ENCODE results near the gene TSSC4.

TSSC4 gene

DNA sequence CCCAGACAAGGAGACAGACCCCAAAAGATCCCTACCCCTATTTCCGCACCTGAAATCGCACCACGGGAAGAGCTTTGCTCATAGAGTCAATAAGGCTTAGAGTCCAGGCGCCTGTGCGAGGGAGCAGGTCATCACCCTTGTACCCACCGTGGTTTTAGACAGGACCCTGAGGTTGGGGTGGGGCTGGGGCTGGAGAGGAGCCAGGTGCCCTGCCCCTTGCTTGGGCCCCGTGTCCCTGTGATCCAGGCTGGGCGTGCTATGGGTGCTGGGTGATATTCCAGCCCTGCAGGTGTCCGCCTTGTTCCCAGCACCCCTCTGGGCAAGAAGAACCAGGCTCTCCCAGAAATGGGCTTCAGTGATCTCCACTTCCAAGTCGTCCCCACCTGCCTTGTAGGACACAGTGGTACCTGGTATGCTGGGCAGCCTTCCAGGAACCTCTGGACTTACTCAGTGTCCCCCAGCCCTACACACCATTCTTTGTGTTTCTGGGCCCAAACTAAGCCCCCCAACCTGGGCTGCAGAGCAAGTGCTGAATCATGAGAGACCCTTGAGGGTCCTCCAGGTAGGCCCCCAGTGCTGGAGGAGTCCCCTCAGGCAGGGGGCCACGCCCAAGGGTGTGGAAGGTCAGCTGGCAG, 18.9 kb upstream of the TSSC4 start:
- peaks cover 90% of the 10 kb centered on the region for H3K79me2 ChIP-seq (ENCODE audit: low read length)

DNA sequence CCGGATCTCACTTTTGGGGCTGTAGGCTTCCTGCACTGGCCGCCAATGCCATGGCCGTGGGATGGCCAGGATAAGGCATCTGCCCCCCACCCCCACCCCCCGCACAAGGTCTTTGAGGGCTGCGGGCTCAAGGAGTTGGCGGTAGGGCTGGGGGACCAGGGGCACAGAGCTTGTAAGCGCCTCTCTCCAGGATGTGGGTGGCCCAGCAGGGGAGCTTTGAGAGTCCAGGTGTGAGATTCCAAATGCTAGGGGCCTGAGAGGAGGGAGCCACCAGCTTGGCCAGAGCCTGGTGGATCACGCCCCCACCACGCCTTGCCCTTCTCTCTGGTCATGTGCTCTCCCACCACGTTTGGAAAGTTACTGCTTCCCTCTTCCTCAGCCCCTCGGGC, 18.4 kb upstream of the TSSC4 start:
- Histone ChIP-seq H3K79me2 (ENCODE audit: low read length) (peaks cover 96% of the 10 kb centered on the region), H3K27me3 (ENCODE audit: low read depth, low read length) (no peaks in the 10 kb centered on the region)

More for the DNA sequence above, 18.9 kb upstream of the TSSC4 start:
- H3K9me3 ChIP-seq (ENCODE audit: insufficient read depth, low read length) = no peaks in the 10 kb centered on the region
- H3K4me3 ChIP-seq (ENCODE audit: low read length) = no peak overlapping the region
- peaks cover 5% of the 10 kb centered on the region for H3K36me3 ChIP-seq (replicated peaks; ENCODE audit: low read depth, low read length)
- peaks cover 89% of the 10 kb centered on the region for H4K20me1 ChIP-seq (ENCODE audit: insufficient read depth, low read length)
- H2AFZ ChIP-seq (ENCODE audit: low read depth, low read length) = no peak overlapping the region
- H3K4me2 ChIP-seq (ENCODE audit: low read length) = no peak overlapping the region
- TF ChIP-seq, protein P1, sequence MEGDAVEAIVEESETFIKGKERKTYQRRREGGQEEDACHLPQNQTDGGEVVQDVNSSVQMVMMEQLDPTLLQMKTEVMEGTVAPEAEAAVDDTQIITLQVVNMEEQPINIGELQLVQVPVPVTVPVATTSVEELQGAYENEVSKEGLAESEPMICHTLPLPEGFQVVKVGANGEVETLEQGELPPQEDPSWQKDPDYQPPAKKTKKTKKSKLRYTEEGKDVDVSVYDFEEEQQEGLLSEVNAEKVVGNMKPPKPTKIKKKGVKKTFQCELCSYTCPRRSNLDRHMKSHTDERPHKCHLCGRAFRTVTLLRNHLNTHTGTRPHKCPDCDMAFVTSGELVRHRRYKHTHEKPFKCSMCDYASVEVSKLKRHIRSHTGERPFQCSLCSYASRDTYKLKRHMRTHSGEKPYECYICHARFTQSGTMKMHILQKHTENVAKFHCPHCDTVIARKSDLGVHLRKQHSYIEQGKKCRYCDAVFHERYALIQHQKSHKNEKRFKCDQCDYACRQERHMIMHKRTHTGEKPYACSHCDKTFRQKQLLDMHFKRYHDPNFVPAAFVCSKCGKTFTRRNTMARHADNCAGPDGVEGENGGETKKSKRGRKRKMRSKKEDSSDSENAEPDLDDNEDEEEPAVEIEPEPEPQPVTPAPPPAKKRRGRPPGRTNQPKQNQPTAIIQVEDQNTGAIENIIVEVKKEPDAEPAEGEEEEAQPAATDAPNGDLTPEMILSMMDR (IDR thresholded peaks at IDR 0.05; ENCODE audit: low read depth, low read length) = no peak
- TF ChIP-seq EZH2phosphoT487 (IDR thresholded peaks at IDR 0.05; ENCODE audit: low read depth) = no peak
- H3K4me1 ChIP-seq (ENCODE audit: low read length) = peaks cover 32% of the 10 kb centered on the region
- H3K27ac ChIP-seq (ENCODE audit: low read length) = no peak overlapping the region
- no peak overlapping the region for H3K9ac ChIP-seq (ENCODE audit: low read length)
- H3K27me3 ChIP-seq (ENCODE audit: low read depth, low read length) = no peaks in the 10 kb centered on the region

DNA sequence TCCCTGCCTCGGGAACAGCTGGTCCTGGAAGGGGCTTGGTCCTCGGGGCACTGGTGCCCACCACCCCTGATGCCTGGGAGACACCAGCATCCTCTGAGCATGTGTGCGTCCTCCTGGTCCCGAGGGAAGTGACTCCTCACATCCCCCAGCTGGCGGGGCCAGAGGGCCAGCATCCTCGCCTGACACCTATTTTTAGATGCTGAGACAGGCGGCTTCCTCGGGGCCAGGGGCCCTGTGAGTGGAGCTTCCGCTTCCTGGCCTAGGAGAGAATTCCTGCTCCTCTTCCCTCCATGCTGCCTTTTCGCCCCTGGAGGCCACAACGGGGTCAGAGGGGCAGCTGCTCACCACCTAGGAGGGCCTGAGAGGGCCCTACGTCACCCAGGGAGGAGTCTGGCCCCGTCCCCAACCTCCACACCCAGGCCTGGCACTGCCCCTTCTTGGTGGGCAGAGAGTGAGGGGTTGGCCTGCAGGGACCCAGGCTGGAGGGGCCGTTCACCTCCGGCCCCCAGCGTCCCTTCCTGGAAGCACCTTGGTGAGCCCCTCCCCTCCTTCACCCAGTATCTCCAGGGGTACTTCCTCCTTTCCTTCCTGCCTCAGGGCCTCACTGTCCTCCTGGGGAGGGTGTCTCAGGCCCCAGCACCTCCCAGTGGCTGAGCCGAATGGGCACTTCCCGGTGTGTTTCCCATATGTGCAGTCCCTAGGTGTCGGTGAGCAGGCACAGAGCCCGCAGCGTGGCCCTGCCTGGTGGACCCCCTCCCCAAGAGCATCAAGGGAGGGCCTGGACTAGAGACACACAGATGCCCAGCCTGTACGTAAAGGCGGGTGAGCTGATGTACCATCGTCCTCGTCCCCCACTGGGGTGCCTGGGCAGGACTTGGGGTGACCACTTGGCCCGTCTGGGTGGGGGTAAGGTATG, 17.4 kb upstream of the TSSC4 start:
- peaks cover 5% of the 10 kb centered on the region for H3K36me3 ChIP-seq (replicated peaks; ENCODE audit: low read depth, low read length)
- no peak overlapping the region for H3K4me2 ChIP-seq (ENCODE audit: low read length)
- H4K20me1 ChIP-seq (ENCODE audit: insufficient read depth, low read length) = peaks cover 98% of the 10 kb centered on the region
- H3K9me3 ChIP-seq (ENCODE audit: insufficient read depth, low read length) = no peaks in the 10 kb centered on the region
- no peak overlapping the region for H3K27ac ChIP-seq (ENCODE audit: low read length)
- no peaks in the 10 kb centered on the region for H3K27me3 ChIP-seq (ENCODE audit: low read depth, low read length)
- H2AFZ ChIP-seq (ENCODE audit: low read depth, low read length) = no peak overlapping the region
- H3K4me1 ChIP-seq (ENCODE audit: low read length) = peaks cover 29% of the 10 kb centered on the region
- H3K4me3 ChIP-seq (ENCODE audit: low read length) = no peak overlapping the region
- H3K79me2 ChIP-seq (ENCODE audit: low read length) = peaks cover 97% of the 10 kb centered on the region
- H3K9ac ChIP-seq (ENCODE audit: low read length) = no peak overlapping the region
- TF ChIP-seq, protein P1 (IDR thresholded peaks at IDR 0.05; ENCODE audit: low read depth, low read length) = no peak
- TF ChIP-seq EZH2phosphoT487 (IDR thresholded peaks at IDR 0.05; ENCODE audit: low read depth) = no peak

More for the DNA sequence above, 18.4 kb upstream of the TSSC4 start:
- Histone ChIP-seq H2AFZ (ENCODE audit: low read depth, low read length) (no peak overlapping the region), H3K4me2 (ENCODE audit: low read length) (no peak overlapping the region), H3K9ac (ENCODE audit: low read length) (no peak overlapping the region), H3K9me3 (ENCODE audit: insufficient read depth, low read length) (no peaks in the 10 kb centered on the region), H3K27ac (ENCODE audit: low read length) (no peak overlapping the region), H3K36me3 (replicated peaks; ENCODE audit: low read depth, low read length) (peaks cover 5% of the 10 kb centered on the region), H3K4me3 (ENCODE audit: low read length) (no peak overlapping the region), H4K20me1 (ENCODE audit: insufficient read depth, low read length) (peaks cover 90% of the 10 kb centered on the region), H3K4me1 (ENCODE audit: low read length) (peaks cover 29% of the 10 kb centered on the region)
- TF ChIP-seq, protein P1 (IDR thresholded peaks at IDR 0.05; ENCODE audit: low read depth, low read length) = no peak
- no peak for TF ChIP-seq EZH2phosphoT487 (IDR thresholded peaks at IDR 0.05; ENCODE audit: low read depth)
